Caco-2 (cell line): ENCODE results near the gene ADD2. TPM values are rescaled to one million over a fixed set of nuclear protein-coding genes. Genes with fewer than 3 reads are reported as not detected.

Source experiments
- BruUV-seq: library from RNA; stranded (reverse); fragments of 400-500 nt; replicated peaks from 2 replicates; lab custom pipeline; 2021; lab: Mats Ljungman, UMichigan
- CTCF ChIA-PET: fragments of 300-600 bp; sonication (Branson Sonifier 250); formaldehyde crosslinking; loops from one replicate; lab custom pipeline; 2022; ENCODE audit warnings: antibody characterized with exemption; lab: Charles Lee
- POLR2A ChIA-PET: fragments of 300-600 bp; sonication (Branson Sonifier 250); formaldehyde crosslinking; loops from one replicate; lab custom pipeline; 2022; ENCODE audit warnings: antibody characterized with exemption; lab: Charles Lee
- DNase-seq, 2 experiments: peaks; one replicate each; pipeline versions ENCODE4 v3.0.0 to v3.0.0-alpha.2; 2020 to 2022
- H3K27me3 ChIP-seq: replicated peaks from 2 replicates; pipeline ENCODE4 v1.6.0; 2011; ENCODE audit warnings: low read length; ENCODE audit not compliant: control insufficient read depth, insufficient read depth
- H3K36me3 ChIP-seq: 2 replicates; pipeline ENCODE4 v1.5.1; 2011; ENCODE audit warnings: low read length; ENCODE audit not compliant: control insufficient read depth, insufficient read depth
- H3K4me1 ChIP-seq: fragments of 250-450 bp; sonication (Bioruptor Pico); 2 replicates; pipeline ENCODE4 v1.5.1; 2020; ENCODE audit warnings: mild to moderate bottlenecking
- H3K4me3 ChIP-seq: 2 replicates; pipeline ENCODE4 v1.5.1; 2011; ENCODE audit warnings: low read depth, mild to moderate bottlenecking, control low read depth, low read length
- H3K9me3 ChIP-seq: fragments of 250-450 bp; sonication (Bioruptor Pico); 2 replicates; pipeline ENCODE4 v1.5.1; 2020; ENCODE audit warnings: mild to moderate bottlenecking, moderate library complexity
- H3K27ac Mint-ChIP-seq: one replicate; pipeline ENCODE4 v1.8.0; 2022; ENCODE audit warnings: mixed read lengths; ENCODE audit not compliant: unreplicated experiment
- H3K27me3 Mint-ChIP-seq: one replicate; pipeline ENCODE4 v1.8.0; 2022; ENCODE audit warnings: mixed read lengths; ENCODE audit not compliant: insufficient read depth, unreplicated experiment
- H3K36me3 Mint-ChIP-seq: one replicate; pipeline ENCODE4 v1.8.0; 2022; ENCODE audit warnings: mild to moderate bottlenecking, mixed read lengths; ENCODE audit not compliant: insufficient read depth, unreplicated experiment
- H3K4me1 Mint-ChIP-seq: one replicate; pipeline ENCODE4 v1.8.0; 2022; ENCODE audit warnings: low read depth, mixed read lengths; ENCODE audit not compliant: unreplicated experiment
- H3K4me3 Mint-ChIP-seq: one replicate; pipeline ENCODE4 v1.8.0; 2022; ENCODE audit warnings: mild to moderate bottlenecking, moderate library complexity, mixed read lengths; ENCODE audit not compliant: unreplicated experiment
- H3K9me3 Mint-ChIP-seq: one replicate; pipeline ENCODE4 v1.8.0; 2022; ENCODE audit warnings: mixed read lengths; ENCODE audit not compliant: unreplicated experiment
- intact Hi-C: fragments of 100-400 bp; cut with micrococcal nuclease; formaldehyde crosslinking; loops from one replicate; pipeline ENCODE4 v1.10.0; 2022; ENCODE audit not compliant: unreplicated experiment
- total RNA-seq: library from RNA; stranded (reverse); gene quantifications from 2 replicates; pipeline ENCODE4 v1.2.3, GENCODE V29; 2022
- TF ChIP-seq, protein P1 (sequence below), 2 experiments: fragments of 200-600 bp in 1 of 2; IDR thresholded peaks; 1 replicate in 1 of 2; 2 replicates in 1 of 2; pipeline versions ENCODE4 v1.5.1 to v1.8.0; 2011 to 2022; ENCODE audit warnings: antibody characterized with exemption in 1 of 2, control low read depth in 1 of 2, inconsistent platforms in 1 of 2, low read depth in 1 of 2, low read length in 1 of 2, mild to moderate bottlenecking in 1 of 2, moderate library complexity in 1 of 2; ENCODE audit not compliant: insufficient read depth in 1 of 2, severe bottlenecking in 1 of 2, unreplicated experiment in 1 of 2

The ADD2 gene
- total RNA-seq, 1 experiment from 2014 or later: not detected

DNA sequence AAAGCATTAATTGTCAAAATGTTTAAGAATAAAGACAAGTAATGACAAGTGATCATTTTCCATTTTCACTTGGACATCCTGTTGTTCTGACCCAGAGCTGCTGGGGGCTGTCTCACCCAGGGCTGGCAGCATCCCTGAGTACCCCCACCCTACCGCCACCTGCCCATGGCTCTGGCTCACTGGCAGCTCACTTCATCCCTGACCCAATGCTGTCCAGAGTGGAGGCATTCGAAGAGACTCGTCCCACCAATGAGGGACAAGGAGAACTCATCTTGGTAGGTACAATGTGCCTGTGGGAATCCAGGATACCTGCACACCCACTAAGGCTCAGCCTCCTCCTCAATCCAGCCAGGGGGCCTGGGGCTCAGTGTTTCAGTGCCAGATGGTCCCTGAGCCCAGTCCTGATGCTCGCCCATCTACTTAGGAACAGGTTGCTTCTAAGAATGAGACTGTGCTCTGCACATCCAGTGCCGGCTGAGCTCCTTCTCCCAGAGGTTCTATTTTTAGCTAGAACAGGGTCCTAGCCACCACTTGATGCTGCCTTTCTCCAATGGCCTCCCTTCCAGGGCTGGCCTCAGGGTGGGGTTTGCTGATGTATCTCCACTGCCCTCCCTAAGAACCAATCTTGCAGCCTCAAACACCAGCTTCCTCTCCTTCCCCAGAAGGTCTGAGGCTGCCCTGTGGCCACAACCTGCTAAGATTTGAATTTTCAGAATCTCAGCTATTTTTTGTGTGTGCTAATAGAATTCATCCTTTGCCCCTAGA is 53.7 kb downstream of the ADD2 start:
- H3K4me1 Mint-ChIP-seq: no peaks in the 10 kb centered on the region

DNA sequence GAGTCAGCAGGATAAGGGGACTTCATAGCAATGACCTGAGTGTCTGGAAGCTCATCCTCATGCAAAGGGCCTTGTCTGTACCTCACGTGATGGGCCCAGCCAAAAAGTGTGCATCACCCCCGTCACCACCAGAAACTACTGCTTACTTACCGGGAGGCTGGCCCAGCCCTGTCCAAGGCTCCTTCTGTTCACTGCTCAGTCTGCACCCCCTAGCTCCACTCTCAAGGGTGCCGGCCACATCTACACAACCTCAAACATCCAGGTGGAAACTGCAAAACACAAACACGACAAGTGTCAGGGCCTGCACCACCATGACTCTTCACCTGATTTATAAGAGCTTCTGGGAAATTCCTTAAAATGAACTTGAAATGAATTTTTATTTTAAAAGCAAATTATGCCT is 55.1 kb downstream of the ADD2 start:
- POLR2A ChIA-PET: no interaction called here
- CTCF ChIA-PET: no interaction called here
- Histone ChIP-seq H3K4me3 (no peak overlapping the region), H3K4me1 (no peaks in the 10 kb centered on the region), H3K36me3 (no peaks in the 10 kb centered on the region), H3K9me3 (no peaks in the 10 kb centered on the region), H3K27me3 (peaks cover 3% of the 10 kb centered on the region; the same call in 1 of the 2 replicates)
- Mint-ChIP-seq H3K4me3 (no peak overlapping the region), H3K36me3 (no peaks in the 10 kb centered on the region), H3K9me3 (no peaks in the 10 kb centered on the region), H3K4me1 (no peaks in the 10 kb centered on the region), H3K27ac (no peak overlapping the region), H3K27me3 (peaks cover 32% of the 10 kb centered on the region)
- intact Hi-C loops: no loop called here
- no TSS peak for BruUV-seq
- no peak for DNase-seq
- TF ChIP-seq, protein P1, sequence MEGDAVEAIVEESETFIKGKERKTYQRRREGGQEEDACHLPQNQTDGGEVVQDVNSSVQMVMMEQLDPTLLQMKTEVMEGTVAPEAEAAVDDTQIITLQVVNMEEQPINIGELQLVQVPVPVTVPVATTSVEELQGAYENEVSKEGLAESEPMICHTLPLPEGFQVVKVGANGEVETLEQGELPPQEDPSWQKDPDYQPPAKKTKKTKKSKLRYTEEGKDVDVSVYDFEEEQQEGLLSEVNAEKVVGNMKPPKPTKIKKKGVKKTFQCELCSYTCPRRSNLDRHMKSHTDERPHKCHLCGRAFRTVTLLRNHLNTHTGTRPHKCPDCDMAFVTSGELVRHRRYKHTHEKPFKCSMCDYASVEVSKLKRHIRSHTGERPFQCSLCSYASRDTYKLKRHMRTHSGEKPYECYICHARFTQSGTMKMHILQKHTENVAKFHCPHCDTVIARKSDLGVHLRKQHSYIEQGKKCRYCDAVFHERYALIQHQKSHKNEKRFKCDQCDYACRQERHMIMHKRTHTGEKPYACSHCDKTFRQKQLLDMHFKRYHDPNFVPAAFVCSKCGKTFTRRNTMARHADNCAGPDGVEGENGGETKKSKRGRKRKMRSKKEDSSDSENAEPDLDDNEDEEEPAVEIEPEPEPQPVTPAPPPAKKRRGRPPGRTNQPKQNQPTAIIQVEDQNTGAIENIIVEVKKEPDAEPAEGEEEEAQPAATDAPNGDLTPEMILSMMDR (IDR thresholded peaks at IDR 0.05; ENCODE audit: insufficient read depth in 1 of 2, low read depth in 1 of 2, low read length in 1 of 2, severe bottlenecking in 1 of 2, unreplicated experiment in 1 of 2): no peak

More for the DNA sequence above, 53.7 kb downstream of the ADD2 start:
- Mint-ChIP-seq H3K9me3 (no peaks in the 10 kb centered on the region), H3K36me3 (no peaks in the 10 kb centered on the region), H3K27me3 (peaks cover 32% of the 10 kb centered on the region), H3K27ac (no peak overlapping the region), H3K4me3 (no peak overlapping the region)
- BruUV-seq: no TSS peak
- TF ChIP-seq, protein P1 (IDR thresholded peaks at IDR 0.05; ENCODE audit: insufficient read depth in 1 of 2, low read depth in 1 of 2, low read length in 1 of 2, severe bottlenecking in 1 of 2, unreplicated experiment in 1 of 2): no peak
- Histone ChIP-seq H3K9me3 (no peaks in the 10 kb centered on the region), H3K36me3 (no peaks in the 10 kb centered on the region), H3K4me3 (no peak overlapping the region), H3K4me1 (no peaks in the 10 kb centered on the region), H3K27me3 (peaks cover 3% of the 10 kb centered on the region; the same call in 1 of the 2 replicates)
- intact Hi-C loops: no loop called here
- POLR2A ChIA-PET: no interaction called here
- no peak for DNase-seq
- CTCF ChIA-PET: no interaction called here

DNA sequence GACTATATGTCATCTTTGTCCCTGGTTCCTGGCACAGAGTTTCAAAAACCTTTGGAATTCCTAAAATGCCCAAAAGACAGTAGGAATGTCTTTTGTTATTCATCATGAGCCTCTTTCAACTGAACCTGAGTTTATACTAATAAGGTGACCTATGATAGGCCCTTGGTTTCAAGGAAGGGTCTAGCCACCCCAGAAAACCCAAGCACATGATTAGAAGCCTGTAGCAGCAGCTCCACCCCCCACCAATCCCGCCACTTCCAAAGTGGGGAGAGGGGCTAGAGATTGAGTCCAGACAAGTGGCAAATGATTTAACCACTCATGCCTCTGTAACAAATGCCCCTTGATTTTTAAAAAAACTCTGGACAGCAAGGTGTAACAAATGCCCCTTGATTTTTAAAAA is 56.8 kb downstream of the ADD2 start:
- CTCF ChIA-PET: no interaction called here
- no peak for DNase-seq
- H3K9me3 Mint-ChIP-seq: no peaks in the 10 kb centered on the region
- Histone ChIP-seq H3K36me3 (no peaks in the 10 kb centered on the region), H3K4me3 (no peak overlapping the region), H3K9me3 (no peaks in the 10 kb centered on the region), H3K4me1 (no peaks in the 10 kb centered on the region), H3K27me3 (no peaks in the 10 kb centered on the region)
- peaks cover 15% of the 10 kb centered on the region for H3K27me3 Mint-ChIP-seq
- H3K4me1 Mint-ChIP-seq: no peaks in the 10 kb centered on the region
- POLR2A ChIA-PET: no interaction called here
- no peaks in the 10 kb centered on the region for H3K36me3 Mint-ChIP-seq
- H3K4me3 Mint-ChIP-seq: no peak overlapping the region
- intact Hi-C loops: no loop called here
- BruUV-seq: no TSS peak
- H3K27ac Mint-ChIP-seq: no peak overlapping the region
- TF ChIP-seq, protein P1 (IDR thresholded peaks at IDR 0.05; ENCODE audit: insufficient read depth in 1 of 2, low read depth in 1 of 2, low read length in 1 of 2, severe bottlenecking in 1 of 2, unreplicated experiment in 1 of 2): no peak
